Measurements from ENCODE around the gene PLPPR3. TPM values are rescaled to one million over a fixed set of nuclear protein-coding genes. Genes with fewer than 3 reads are reported as not detected.

Gene PLPPR3
- total and polyA plus RNA-seq, 9 of the 15 experiments (the other 6 are each of a cell fraction or from before 2014, with no cell fraction given), result 0.01 to 48.2 (median 8.6) TPM

DNA sequence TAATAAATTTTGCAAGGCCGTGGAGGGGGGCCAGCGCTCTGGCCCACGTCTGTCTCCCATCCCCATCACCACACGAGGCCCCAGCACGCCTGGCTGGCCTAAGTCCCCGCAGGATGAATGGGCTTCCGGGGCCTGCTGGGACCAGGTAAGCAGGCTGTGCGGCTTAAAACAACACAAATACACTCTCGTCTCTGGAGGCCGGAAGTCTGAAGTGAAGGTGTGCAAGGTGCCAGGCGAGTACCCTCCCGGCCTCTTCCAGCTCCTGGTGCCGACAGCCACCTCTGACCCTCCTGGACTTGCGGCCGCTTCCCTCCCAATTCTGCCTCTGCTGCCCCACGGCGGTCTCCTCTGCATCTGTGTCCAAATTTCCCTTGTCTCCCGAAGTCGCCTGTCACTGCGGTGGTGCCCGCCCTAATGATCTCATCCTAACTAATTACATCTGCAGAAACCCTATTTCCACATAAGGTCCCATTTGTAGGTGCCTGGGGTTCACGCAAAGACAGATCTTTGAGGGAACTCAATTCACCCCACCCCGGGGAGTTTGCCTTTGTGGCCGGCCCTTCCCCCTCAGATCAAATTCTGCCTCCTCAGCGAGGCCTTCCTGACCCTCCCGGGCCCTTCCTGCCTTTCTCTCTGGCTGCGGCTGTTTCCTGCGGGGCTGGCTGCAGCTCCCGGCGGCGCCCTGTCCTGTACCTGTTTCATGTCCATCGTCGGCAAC, 32.6 kb downstream of the PLPPR3 start (continued):
- TF ChIP-seq ZNF175 (CRISPR knock-in tag; IDR thresholded peaks at IDR 0.05; ENCODE audit: low read depth) (peak; percentile 15; the same call in 1 of the 2 replicates), ILK (tag; IDR thresholded peaks at IDR 0.05; ENCODE audit: borderline replicate concordance, low read depth) (no peak), SRF (CRISPR knock-in tag; IDR thresholded peaks at IDR 0.05) (0 out of 4 replicates have a peak, but pooled peaks of 1 of the 2 experiments have one; percentile 44), TAF7 (tag; IDR thresholded peaks at IDR 0.05) (0 out of 2 replicates have a peak, but pooled peaks have one; percentile 29), TCF15 (CRISPR knock-in tag; IDR thresholded peaks at IDR 0.05) (no peak), POLR2B (IDR thresholded peaks at IDR 0.05; ENCODE audit: low read depth, partially characterized antibody) (peak; percentile 35), NFE2 (IDR thresholded peaks at IDR 0.05; ENCODE audit: low read depth) (0 out of 2 replicates have a peak, but pooled peaks have one; percentile 2), BRD9 (IDR thresholded peaks at IDR 0.05; ENCODE audit: low read depth, partially characterized antibody) (peak; percentile 72), TAF15 (IDR thresholded peaks at IDR 0.05; ENCODE audit: low read depth, low read length) (no peak), MBD2 (IDR thresholded peaks at IDR 0.05; ENCODE audit: borderline replicate concordance, low read depth) (peak; percentile 44; the same call in 1 of the 2 replicates), ATF7 (IDR thresholded peaks at IDR 0.05) (peak; percentile 86), GTF2E2 (tag; IDR thresholded peaks at IDR 0.05) (no peak), ZNF764 (CRISPR knock-in tag; IDR thresholded peaks at IDR 0.05; ENCODE audit: low read depth) (no peak), KAT8 (IDR thresholded peaks at IDR 0.05; ENCODE audit: low read depth) (no peak), ZNF668 (CRISPR knock-in tag; IDR thresholded peaks at IDR 0.05) (no peak), NR2F6 (CRISPR knock-in tag; IDR thresholded peaks at IDR 0.05) (no peak), ZNF740 (CRISPR knock-in tag; IDR thresholded peaks at IDR 0.05) (no peak), ZNF740 (tag; IDR thresholded peaks at IDR 0.05) (peak in 1 of 2 experiments; percentile 40; a peak in 1 of 4 replicates), SUPT5H (IDR thresholded peaks at IDR 0.05) (peak; percentile 36; the same call in 1 of the 2 replicates), ZNF354B (CRISPR knock-in tag; IDR thresholded peaks at IDR 0.05) (no peak), ZFX (CRISPR knock-in tag; IDR thresholded peaks at IDR 0.05) (peak; percentile 72), JUN (IDR thresholded peaks at IDR 0.05; ENCODE audit: borderline replicate concordance, low read depth, low read length) (peak; percentile 56; the same call in 1 of the 2 replicates), JUN (CRISPR knock-in tag; IDR thresholded peaks at IDR 0.05; ENCODE audit: borderline replicate concordance) (no peak)
- TF ChIP-seq, protein P1, sequence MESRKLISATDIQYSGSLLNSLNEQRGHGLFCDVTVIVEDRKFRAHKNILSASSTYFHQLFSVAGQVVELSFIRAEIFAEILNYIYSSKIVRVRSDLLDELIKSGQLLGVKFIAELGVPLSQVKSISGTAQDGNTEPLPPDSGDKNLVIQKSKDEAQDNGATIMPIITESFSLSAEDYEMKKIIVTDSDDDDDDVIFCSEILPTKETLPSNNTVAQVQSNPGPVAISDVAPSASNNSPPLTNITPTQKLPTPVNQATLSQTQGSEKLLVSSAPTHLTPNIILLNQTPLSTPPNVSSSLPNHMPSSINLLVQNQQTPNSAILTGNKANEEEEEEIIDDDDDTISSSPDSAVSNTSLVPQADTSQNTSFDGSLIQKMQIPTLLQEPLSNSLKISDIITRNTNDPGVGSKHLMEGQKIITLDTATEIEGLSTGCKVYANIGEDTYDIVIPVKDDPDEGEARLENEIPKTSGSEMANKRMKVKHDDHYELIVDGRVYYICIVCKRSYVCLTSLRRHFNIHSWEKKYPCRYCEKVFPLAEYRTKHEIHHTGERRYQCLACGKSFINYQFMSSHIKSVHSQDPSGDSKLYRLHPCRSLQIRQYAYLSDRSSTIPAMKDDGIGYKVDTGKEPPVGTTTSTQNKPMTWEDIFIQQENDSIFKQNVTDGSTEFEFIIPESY (CRISPR knock-in tag; IDR thresholded peaks at IDR 0.05), result no peak
- TF ChIP-seq, protein P2, sequence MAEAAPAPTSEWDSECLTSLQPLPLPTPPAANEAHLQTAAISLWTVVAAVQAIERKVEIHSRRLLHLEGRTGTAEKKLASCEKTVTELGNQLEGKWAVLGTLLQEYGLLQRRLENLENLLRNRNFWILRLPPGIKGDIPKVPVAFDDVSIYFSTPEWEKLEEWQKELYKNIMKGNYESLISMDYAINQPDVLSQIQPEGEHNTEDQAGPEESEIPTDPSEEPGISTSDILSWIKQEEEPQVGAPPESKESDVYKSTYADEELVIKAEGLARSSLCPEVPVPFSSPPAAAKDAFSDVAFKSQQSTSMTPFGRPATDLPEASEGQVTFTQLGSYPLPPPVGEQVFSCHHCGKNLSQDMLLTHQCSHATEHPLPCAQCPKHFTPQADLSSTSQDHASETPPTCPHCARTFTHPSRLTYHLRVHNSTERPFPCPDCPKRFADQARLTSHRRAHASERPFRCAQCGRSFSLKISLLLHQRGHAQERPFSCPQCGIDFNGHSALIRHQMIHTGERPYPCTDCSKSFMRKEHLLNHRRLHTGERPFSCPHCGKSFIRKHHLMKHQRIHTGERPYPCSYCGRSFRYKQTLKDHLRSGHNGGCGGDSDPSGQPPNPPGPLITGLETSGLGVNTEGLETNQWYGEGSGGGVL (CRISPR knock-in tag; IDR thresholded peaks at IDR 0.05), result no peak

Data from K562 (cell line).